MM.1S (cell line): ENCODE data around the gene NAMPT.

Experiments used
- EZH2 ChIP-seq: fragments of 300-600 bp; sonication (generic); optimal IDR thresholded peaks from 2 replicates; pipeline ENCODE3; 2017; ENCODE audit warnings: low read depth, mild to moderate bottlenecking, antibody characterized with exemption, low read length, mixed read lengths
- TF ChIP-seq, protein P1 (sequence below): fragments of 300-600 bp; sonication (generic); IDR thresholded peaks from 2 replicates; pipeline ENCODE4 v1.5.1; 2016; ENCODE audit warnings: antibody characterized with exemption, low read length, mixed read lengths

DNA sequence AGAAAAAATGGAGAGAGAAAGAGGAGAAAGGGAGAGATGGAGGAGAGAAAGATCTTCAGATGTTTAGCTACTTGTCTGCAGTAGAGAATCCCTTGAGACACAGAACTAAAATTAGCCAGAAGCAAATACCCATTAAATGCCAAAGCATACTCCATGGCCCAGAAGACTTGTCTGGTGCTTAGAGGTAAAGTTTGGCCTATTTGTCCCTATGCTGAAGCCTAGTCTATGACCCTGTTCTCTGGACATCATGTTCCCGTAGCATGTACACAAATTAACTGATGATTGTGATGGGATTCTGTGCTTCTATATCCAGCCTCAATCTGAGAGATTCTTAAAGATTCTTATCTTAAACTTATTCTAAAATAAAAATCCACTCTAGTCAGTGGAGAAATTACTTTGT, 85.8 kb downstream of the NAMPT start:
- TF ChIP-seq, protein P1, sequence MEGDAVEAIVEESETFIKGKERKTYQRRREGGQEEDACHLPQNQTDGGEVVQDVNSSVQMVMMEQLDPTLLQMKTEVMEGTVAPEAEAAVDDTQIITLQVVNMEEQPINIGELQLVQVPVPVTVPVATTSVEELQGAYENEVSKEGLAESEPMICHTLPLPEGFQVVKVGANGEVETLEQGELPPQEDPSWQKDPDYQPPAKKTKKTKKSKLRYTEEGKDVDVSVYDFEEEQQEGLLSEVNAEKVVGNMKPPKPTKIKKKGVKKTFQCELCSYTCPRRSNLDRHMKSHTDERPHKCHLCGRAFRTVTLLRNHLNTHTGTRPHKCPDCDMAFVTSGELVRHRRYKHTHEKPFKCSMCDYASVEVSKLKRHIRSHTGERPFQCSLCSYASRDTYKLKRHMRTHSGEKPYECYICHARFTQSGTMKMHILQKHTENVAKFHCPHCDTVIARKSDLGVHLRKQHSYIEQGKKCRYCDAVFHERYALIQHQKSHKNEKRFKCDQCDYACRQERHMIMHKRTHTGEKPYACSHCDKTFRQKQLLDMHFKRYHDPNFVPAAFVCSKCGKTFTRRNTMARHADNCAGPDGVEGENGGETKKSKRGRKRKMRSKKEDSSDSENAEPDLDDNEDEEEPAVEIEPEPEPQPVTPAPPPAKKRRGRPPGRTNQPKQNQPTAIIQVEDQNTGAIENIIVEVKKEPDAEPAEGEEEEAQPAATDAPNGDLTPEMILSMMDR, result no peak
- no peak for TF ChIP-seq EZH2
